NCI-H524 (cell line): ENCODE measurements around the gene TDRD12.

Experiments
- DNase-seq, 2 experiments: peaks; one replicate each; lab custom pipeline; 2025; lab: John Stamatoyannopoulos, UW

Gene TDRD12

DNA sequence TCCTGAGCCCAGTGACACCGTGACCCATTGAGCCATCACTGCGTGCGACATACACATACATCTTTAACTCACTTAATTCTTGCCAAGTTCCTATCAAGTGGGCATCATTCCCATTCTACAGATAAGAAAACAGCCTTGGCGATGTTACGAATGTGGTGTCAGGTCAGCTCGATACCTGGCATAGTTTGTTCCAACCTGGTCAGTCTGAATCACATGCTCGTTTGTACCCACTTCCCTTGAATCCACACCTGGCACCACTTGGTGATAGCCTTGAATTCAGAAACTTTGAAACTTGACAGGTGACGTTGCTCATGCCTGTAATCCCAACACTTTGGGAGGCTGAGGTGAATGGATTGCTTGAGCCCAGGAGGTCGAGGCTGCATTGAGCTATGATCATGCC lies 90.9 kb downstream of the TDRD12 start:
- DNase-seq: no peak

- DNase-seq: no peak
These were observed 91.6 kb downstream of the TDRD12 start for GRCh38 chr19:32811151-32811550.

GRCh38 chr19:32812036-32812435 lies 92.5 kb downstream of the TDRD12 start:
- peak; percentile 19 to 44 for DNase-seq

DNA sequence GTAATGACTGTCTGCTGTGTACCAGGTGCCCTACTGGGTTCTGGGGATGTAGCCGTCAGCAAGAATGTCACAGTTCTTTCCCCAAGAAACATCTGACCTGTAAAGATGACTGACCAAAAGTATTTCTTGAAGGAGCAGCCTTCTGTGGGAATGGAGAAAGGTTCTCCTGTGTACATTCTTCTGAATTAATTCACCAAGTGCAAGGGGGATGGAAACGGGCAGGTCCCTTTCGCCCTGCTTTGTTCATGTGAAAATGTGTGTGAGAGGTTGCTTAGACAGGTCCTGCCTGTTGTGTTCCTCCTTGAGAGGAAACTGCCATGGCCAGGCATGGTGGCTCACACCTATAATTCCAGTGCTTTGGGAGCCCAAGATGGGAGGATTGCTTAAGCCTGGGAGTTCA lies 93.0 kb downstream of the TDRD12 start:
- no peak for DNase-seq

- no peak for DNase-seq
These were observed 94.4 kb downstream of the TDRD12 start for GRCh38 chr19:32813862-32814425.

DNA sequence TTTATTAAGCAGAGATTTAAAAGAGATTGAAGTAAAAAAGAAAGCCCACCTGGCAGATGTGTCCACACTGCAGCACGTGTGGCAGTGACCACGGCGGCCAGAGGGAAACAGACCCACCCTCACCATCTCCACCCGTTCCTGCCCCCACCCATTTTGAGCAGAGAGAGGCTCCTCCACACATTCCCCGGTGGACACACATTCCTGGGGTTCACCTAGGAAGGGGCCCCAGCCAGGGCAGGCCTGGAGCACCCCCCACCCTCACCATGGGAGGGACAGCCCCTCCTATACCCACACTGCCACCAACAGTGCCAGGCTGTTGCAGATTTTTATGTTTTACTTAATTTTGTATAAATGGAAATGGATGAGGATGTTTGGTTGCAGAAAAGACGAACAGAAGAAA lies 95.1 kb downstream of the TDRD12 start:
- no peak for DNase-seq

- DNase-seq: no peak
These were observed 97.1 kb downstream of the TDRD12 start for GRCh38 chr19:32816555-32817099.

DNA sequence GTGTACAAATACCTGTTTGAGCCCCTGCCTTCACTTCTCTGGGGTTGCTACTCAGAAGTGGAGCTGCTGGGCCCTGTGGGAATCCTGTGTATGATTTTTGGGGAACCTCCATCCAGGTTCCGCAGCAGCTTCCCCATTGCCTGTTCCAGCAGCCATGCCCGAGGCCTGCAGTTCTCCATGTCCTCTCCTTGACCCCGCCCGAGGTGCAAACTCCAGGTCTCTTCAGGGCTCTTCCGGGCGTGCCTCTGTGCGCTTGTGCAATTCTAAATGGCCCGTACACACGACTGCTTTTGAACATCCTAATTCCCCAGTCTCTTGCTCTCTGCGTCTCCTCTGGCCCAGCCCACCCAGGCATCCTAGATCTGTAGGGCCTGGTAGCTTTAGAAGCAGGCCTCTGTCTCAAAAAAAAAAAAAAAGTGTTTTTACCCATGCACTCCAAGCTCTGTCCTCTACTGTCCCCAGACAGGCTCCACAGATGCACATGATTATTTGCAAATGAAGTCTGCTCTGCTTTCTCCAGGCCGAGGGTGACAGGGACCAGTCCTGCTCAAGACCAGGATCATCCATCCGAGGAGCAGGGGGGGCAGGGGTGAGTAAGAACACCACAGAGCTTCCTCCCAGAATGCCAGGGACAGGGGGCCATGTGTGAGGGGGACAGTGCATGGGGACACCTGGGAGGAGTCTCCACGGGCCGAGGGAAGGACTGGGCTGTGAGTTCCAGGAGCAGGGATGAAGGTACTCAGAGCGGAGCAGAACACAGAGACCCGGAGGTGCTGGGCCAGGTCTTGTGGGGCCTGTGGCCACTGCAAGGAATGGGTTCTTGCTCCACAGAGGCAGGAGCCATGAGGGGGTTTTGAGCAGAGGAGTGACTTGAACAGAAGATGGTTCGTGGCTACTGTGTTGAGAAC lies 98.3 kb downstream of the TDRD12 start:
- no peak for DNase-seq

- DNase-seq: no peak
These were observed 99.0 kb downstream of the TDRD12 start for GRCh38 chr19:32818536-32818935.

DNA sequence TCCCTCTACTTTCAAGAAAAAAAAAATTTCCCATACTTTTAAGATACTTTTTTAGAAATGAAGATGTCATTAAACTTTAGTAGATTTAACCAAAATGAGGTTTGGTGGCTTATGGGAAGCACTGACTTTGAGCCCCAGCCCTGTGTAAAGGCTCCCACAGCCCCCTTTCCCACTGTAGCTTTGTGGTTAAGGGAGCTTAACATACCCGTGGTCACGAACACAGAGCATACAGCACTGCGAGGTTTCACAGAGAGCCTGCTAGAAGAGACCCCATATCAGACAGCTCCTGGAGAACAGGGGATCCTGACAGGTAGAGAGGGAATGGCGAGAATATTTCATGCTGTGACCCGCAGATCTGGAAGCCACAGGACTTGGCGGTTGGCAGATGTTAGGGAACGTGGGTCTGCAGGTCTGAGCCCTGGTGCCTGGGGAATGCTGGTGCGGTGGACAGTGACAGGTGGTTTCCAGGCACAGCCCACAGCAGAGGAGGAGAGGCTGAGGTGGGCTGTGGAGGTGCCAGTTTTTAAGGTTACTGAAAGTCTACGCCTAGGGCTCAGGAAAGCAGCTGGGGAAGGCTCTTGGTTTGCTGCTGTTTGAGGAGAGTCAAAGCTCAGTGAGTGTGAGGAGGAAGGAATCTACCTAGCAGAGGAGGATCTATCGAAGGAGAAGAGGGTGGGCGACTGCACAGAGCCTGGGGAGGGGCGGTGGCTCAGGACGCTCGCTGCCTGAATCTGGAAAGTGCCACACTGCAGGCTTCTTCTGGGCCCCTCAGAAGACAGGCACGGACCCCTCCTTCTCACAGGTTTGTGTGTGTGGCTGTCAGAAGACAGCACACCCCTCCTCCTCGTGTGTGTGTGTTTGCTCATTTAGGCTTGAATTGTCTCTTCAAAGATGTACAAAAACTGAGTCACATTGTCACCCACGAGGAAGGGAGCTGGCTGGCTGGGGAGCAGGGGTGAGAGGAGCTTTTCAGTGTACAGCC lies 100.1 kb downstream of the TDRD12 start:
- DNase-seq: peak in 1 of 2 experiments; percentile 12

DNA sequence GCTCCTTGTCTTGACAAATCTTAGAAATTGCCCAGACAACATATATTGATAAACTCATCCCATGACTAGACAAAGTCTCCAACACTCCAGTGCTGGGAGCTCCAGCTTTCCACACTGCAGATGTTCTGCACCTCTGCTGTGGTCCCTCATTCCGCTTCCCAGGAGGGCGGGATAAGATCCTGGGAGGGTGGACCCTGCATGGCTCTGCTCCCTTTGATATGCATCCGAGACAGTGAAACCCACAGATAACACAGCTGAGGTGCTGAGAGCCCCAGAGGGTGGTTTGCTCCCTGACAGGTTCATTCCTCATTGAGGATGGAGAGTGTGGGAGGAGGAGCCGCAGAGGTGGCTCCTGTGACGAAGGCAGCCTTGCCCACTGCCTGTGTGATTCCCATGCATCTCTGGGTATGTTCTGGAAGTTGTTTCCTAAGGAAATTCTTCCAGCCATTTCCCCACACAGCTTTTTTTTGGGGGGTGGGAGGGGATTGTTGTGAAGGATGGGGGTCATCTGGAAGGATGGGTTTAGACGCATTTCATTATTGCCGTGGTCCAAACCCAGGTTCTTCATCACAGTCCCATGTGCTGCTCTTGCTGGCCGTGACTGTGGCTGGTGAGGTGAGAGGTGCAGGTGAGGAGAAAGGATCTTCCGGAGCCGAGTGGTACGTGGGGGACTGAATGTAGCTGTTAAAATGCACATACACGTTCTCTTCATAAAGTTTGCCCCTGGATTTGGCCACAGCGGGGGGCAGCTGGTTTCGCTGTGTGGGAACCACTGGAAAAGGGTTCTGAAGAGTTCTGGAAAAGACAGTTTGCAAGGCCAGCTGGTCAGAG lies 103.6 kb downstream of the TDRD12 start:
- DNase-seq: no peak

DNA sequence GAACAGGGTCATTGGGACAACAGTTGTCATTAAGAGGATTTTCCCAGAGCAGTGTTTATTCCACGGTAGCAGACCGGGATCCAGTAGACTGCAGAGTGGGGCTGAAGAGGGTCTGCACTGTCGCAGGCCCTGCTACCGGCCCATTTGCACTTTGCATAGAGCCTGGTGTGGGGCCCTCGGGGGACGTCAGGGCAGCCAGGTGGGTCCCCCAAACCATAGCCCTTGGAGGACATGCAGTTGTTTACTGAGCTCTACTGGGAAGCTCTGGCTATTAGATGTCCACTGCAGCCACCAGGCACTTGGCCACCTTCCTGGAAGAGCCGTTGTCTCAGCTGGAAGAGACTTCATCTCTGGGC lies 104.2 kb downstream of the TDRD12 start:
- DNase-seq: no peak

- peak in 1 of 2 experiments; percentile 15 for DNase-seq
These were observed 104.7 kb downstream of the TDRD12 start for GRCh38 chr19:32824191-32824751.

- DNase-seq: no peak
These were observed 105.5 kb downstream of the TDRD12 start for GRCh38 chr19:32824916-32825608.

DNA sequence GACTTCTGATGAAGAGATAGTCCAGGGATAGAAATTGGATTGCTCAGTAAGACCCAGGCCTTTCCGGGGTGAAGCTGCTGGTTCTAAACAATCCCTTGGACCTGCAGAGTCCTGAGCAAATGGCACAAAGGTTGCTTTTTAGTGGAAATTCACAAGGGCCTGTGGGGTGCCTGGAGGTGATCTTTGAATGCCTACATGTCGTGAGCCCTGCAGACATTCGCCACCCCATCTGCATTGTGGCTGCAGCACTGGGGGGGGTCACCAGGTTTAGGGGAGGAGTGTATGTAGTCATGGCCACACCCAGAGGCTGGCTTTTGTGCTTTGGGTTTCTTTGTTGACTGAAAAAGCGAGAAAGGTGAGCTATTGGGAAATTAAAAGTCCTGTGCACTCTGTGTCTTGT lies 108.6 kb downstream of the TDRD12 start:
- no peak for DNase-seq

GRCh38 chr19:32828643-32829344 lies 109.2 kb downstream of the TDRD12 start:
- no peak for DNase-seq

DNA sequence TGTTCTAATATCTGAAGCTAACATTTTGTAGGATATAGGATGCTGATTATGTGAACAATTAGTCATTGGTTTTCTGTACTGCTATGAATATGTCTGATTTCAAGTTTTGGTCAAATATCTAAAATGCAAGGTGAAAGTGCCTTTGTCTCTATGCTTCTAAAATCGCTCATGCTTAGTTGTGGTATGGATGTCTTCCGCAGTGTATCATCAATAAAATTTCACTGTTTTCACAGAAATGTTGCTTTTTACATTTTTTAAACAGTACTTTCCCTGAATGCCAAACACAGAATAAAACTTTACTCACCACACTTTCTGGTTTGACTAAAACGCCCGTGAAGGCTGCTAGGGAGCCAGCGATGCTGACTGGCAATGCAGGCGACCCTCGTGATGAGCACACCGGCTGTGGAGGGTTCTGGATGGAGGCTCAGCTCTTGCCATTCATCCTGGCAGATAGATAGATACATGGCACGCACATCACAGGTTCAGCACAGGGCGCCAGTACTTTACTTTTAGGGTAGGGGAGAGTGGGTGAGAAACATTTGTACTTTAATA lies 109.9 kb downstream of the TDRD12 start:
- no peak for DNase-seq

- DNase-seq: no peak
These were observed 110.9 kb downstream of the TDRD12 start for GRCh38 chr19:32830231-32831014.

DNA sequence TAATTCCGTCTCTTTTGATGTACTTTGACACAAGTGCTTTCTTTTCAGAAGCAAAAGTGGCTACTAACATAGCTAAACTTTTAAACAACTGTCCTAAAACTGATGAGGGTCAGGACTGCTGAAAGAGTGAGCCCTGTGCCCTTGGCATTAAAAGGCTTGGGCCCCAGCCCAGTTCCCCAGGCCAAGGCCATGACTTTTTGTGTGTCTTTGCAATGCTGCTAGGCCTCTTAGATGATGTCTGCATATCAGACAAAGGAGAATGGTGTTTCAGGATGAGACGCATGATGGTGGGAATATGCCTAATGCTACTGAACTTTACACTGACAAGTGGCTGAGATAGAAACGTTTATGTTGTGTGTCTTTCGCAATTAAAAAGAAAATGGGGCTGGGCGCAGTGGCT lies 112.0 kb downstream of the TDRD12 start:
- no peak for DNase-seq
